Cardiac atrium fibroblast (primary cell): ENCODE data around the gene VPS11. TPM values are rescaled to one million over a fixed set of nuclear protein-coding genes. Genes with fewer than 3 reads are reported as not detected.

Source experiments
- total RNA-seq: library from RNA; depleted of rRNA; stranded (reverse); fragments of >200 nt; gene quantifications from 2 replicates; pipeline ENCODE4 v1.2.3, GENCODE V29; 2015

VPS11 gene
- 16.8 and 26.4 TPM in 2 replicates for total RNA-seq

DNA sequence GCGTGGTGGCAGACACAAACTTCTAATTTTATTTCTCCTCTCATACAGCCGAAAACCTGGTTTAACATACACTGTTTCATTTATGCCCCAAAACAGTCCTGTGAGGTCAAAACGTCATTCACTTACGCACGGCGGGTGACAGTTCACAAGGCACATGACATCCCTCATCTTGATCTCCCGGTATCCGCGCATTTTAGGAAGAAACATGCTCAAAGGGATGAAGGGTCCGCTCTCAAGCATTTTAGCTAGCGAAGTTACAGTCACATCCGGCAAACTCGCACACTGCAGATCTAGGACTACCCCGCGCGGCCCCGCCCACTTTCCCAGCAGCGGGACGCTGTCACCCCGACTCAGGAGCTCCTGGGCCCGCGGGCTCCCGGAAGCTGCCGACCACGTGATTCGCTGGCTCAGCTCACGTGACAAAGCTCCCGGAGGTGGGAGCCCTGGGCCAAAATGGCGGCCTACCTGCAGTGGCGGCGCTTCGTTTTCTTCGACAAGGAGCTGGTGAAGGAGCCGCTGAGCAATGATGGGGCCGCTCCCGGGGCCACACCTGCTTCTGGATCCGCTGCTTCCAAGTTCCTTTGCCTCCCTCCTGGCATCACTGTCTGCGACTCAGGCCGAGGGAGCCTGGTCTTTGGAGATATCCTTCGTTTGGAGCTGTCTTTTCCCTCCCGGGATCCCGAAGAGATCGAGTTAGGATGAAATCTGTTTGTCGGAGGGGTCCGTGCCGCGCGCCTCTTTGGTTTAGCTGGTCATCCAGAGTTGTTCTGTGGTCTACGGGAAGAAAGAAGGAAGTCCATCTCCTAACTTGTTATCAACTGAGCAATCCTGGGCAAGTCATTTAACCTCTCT, at the start of gene VPS11:
Gene VPS11 (plus strand): TSS at position 448 of the 852 bp plus-strand sequence. CDS start 6 bp downstream, at position 454.

DNA sequence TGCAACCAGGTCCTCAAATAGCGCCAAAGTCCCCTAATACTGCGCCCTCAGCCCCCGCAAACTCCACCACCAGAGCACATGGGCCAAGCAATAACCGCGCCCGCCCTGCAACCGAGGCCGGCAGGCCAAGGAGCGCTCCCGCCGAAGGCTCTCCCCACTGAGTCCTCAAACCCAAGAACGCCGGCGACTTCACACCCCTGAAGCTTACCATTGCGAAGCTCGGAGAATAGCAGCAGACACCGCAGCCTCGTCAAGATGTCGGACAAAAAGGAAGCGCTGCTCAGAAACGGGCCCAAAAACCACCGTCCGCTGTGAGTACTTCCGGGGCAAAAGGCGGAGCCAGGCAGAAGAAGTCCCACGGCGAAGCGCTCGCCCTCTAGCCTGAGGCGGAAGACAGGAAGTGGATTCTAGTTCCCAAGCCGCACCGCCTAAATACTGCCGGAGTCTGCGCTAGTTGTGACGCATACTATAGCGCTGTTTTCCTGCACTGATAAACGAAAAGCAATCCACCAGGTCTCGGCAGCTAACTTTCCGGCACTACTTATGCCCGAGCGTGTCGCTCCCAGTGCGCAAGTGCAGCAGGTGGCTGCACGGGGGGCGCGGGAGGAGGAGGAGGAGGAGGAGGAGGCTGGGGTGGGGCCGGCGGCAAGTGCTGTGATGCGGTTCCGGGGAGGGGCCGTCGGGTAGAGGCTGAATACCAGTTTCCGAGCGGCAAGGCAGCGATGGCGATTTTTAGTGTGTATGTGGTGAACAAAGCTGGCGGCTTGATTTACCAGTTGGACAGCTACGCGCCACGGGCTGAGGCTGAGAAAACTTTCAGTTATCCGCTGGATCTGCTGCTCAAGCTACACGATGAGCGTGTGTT, 49.3 kb upstream of the VPS11 start, which contains the start of the genes RPS25 and TRAPPC4:
Gene RPS25 (minus strand): TSS at position 270 of the 865 bp plus-strand sequence. CDS start 59 bp downstream, at position 211.
Gene TRAPPC4 (plus strand): TSS at position 693 of the 865 bp plus-strand sequence. CDS start 30 bp downstream, at position 723.

DNA sequence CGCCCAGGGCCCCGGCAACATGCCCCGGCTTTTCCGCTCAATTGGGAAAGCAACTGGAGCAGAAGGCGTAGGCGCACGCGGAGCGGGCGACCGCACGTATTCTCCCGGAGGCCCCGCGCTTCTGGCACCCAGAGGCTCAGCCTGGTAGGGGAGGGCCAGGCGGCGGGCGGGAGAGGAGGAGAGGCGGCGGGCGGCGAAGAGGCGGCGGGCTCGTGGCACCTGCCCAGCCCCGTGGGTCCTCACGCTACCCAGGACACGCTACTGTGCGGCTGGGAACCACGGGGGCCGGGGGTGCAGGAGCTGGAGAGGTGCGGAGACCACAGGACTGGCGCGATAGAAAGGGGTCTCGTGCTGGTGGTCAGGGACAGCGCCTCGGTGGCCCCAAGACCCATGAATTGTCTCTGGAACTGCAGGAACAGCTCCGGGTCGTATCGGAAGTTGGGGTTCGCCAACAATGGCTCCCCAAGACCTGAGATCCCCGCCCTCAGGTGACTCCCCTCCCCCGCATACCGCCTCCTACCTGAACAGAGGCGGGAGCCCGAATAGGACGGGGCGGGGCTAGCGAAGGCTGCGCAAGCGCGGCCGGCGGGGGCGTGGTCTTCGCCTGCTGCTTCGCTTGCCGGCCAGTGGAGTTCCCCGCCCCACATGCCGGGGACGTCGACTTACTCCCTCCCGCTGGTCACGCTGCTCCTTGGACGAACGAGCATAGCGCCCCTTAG, 37.1 kb upstream of the VPS11 start, which contains the start of gene SLC37A4:
Gene SLC37A4 (minus strand): TSS at position 549 of the 719 bp plus-strand sequence.

DNA sequence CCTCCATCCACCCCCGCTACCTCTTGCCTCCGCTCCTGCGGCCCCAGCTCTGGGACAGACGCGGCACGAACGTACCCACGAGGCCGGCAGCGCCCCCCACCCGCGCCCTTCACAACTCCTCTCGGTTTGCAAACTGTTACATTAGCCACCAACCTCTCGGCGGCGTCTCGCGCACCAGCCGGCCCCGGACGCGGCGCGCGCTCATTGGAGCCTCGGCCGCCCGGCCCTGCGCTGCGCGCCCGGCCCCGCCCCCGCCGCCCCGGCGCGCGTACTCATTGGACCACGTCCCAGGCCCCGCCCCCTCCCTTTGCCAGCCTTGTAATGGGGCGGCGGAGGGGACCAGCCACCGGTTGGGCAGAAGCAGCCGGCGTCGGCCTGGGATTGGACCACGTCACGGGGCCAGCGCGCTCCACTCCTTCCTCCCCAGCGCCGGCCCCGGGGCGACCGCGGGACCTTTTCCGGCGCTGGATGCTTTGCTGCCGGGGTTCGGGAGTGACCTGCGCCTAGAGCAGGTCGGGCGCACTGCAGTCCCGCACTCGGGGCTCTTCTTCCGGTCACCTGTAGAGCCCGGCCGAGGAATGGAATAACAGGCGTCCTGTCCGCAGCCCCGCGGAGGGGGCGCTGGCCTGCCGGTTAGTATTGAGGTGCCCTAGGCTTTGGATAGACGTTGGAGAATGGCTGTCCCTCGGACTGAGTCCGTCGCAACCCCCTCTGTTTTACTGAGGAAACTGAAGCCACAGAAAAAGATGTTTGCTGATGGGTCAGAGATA, 10.4 kb upstream of the VPS11 start, which contains the start of gene HYOU1:
Gene HYOU1 (minus strand): TSS at position 206 of the 770 bp plus-strand sequence. CDS start 1,045 bp downstream, outside the sequence.

DNA sequence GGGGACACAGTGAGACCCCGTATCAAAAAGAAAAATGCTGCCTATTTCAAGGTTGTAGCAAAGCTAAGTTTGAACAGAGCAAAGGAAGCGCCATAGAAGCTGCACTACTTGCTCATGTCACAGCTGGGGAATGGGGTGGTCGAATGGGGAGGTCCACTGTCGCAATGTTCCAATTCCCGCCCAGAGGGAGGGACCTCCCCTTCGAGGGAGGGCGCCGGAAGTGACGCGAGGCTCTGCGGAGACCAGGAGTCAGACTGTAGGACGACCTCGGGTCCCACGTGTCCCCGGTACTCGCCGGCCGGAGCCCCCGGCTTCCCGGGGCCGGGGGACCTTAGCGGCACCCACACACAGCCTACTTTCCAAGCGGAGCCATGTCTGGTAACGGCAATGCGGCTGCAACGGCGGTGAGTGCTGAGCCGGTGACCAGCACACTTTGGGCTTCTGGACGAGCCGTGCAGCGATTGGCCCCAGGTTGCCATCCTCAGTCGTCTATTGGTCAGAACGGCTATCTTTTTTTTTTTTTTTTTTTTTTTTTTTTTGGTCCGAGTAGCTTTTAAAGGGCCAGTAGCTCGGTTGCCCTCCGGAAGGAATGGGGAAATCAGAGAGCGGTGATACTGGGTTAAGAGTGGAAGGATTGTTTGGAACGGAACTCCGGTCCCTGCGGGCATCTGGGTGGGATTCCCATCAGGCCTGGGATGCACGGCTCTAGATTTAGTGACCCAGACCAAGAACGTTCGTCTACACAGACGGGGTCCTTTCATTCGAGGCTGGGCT, 17.2 kb downstream of the VPS11 start, which contains the start of gene HMBS:
Gene HMBS (plus strand): TSS at position 219 of the 774 bp plus-strand sequence. CDS start 153 bp downstream, at position 372.

DNA sequence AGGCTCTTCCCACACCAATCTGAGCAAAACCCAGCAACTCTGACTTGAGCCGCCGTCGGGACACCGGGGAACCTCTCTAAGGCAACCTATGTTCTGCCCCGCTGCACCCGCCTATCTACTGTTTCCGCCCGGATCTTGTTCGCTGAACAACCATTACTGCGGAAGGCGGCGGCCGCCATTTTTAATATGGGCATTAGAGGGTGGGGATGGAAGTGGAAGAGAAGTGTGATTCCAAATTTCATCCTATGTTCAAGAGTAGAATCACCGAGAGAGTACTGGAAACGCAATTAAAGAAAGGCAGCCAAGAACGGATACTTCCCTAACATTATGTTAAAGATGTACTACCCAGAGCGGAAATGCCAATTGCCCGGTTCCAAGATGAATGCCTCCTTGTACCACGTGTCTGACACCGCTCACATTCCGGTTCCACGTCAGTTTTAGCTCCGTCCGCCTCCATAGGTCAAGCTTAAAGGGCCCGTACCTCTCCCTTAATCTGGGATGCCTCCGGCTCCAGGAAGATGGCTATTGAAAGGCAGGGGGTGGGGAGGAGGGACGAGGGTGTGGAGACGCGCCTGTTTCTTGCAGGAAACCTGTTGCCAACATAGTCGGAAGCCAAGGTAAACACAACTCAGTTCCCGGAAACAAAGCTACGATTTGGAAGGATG, 34.3 kb downstream of the VPS11 start, which contains the start of gene DPAGT1:
Gene DPAGT1 (minus strand): TSS at position 95 of the 665 bp plus-strand sequence. CDS start 198 bp downstream, outside the sequence.

DNA sequence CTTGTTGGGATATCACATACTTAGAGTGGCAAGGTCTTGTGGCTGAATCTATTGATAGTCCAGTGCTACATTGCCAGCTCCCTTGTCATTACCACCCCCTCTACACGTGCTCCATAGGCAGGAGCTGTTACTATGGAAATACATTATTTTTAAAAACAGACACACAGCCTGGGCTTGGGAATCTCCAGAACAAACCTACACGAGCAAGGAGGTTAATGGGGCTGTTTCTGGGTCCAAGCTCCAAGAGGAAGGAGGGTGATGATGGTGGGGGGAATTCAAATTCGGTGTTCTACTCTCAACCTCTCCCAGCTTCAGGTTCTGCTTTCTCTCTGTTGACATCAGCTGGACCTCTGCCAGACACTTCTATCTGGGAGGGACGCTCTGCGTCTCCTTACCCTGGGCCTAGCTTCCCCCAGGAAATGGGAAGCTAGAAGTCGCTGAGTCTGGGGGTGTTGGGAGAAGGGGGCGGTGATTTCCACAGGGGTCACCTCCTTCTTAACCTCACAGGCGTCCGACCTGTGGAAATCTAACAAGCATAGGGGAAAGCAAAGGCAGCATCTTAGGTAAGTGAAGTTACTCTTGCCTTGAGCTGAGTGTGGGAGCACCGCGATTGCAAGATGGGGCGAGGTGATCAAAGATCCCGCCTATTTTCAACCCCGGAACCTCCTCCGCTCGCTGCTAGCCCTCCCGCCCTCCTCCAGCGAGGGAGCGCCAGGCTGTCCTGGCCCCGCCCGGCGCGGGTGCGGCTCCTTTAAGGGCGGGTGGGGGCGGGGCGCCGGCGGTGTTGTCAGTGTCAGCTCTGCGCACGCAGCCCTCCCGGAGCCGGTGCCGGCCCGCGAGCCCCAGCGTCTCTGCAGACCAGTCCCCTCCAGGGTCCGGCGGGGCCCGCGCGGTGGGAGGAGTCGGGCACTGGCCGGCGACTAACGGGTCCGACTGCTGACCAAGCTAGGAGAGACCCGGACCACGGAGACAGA, 39.2 kb downstream of the VPS11 start, which contains the start of gene C2CD2L:
Gene C2CD2L (plus strand): TSS at position 781 of the 974 bp plus-strand sequence. CDS start 398 bp downstream, outside the sequence.

DNA sequence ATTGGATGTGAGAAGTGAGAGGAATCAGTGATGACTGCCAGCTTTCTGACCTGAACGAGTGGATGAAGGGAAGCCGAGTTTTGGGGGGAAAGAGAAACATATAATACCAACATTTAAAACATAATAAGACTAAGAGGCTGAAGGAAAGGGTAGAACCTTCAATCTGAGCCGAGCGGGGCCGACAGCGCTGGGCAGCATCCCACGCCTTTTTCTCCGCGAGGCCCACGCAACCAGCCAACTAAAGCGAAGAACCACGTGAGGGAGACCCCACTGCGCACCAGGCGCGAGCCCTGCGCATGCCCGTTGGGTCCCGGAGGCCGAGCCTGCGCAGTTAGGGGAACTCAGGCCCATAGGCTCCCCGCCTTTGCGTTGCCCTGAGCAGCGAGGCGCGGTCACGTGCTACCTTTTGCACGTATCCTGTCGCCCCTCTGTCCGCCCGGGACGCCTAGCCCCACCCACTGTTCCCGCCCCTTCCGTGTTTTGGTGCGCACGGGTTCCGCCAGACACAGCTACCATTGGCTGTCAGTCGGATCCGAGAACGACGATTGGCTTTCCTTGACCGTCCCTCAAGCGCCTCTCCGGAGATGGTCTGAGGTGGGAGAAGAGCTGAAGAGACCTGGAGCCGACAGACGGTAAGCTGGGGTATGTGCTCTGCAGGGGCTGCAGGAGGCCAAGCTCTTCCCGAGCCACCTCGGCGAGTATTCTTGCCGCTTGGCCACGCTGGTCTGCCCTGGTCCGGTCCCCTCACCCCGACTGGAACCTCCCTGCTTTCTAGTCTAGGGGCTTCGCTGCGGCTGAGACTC, 53.6 kb downstream of the VPS11 start, which contains the start of gene HINFP:
Gene HINFP (plus strand): TSS at position 573 of the 803 bp plus-strand sequence. CDS start 5,365 bp downstream, outside the sequence.

Other genes with a start within 250 kb of the VPS11 start
- gene CXCR5, start 183.9 kb upstream of the VPS11 start, total RNA-seq = not detected in 2 replicates
- 21.1 and 49.4 TPM in 2 replicates for gene BCL9L, start 141.9 kb upstream of the VPS11 start, total RNA-seq
- gene UPK2, start 111.5 kb upstream of the VPS11 start, total RNA-seq = not detected in 2 replicates
- gene FOXR1, start 96.1 kb upstream of the VPS11 start, total RNA-seq = not detected in 2 replicates
- 6.3 and 6.8 TPM in 2 replicates for gene CENATAC, start 69.7 kb upstream of the VPS11 start, total RNA-seq
- gene RPS25, start 49.5 kb upstream of the VPS11 start, total RNA-seq = 1,512 and 1,580 TPM in 2 replicates
- gene TRAPPC4, start 49.1 kb upstream of the VPS11 start, total RNA-seq = 47.6 and 56.7 TPM in 2 replicates
- gene SLC37A4, start 36.9 kb upstream of the VPS11 start, total RNA-seq = 6.6 and 10.5 TPM in 2 replicates
- gene HYOU1, start 10.6 kb upstream of the VPS11 start, total RNA-seq = 119 and 147 TPM in 2 replicates
- gene HMBS, start 17.1 kb downstream of the VPS11 start, total RNA-seq = 3.4 and 22.4 TPM in 2 replicates
- gene DPAGT1, start 34.0 kb downstream of the VPS11 start, total RNA-seq = 16.4 and 23.2 TPM in 2 replicates
- 3.4 TPM in 2 replicates for gene C2CD2L, start 39.5 kb downstream of the VPS11 start, total RNA-seq
- 6.9 and 16.5 TPM in 2 replicates for gene HINFP, start 53.8 kb downstream of the VPS11 start, total RNA-seq
- gene ABCG4, start 81.2 kb downstream of the VPS11 start, total RNA-seq = under 0.01 TPM in 1 of 2 replicates, not detected in the other
- gene NLRX1, start 100.9 kb downstream of the VPS11 start, total RNA-seq = 8.8 and 11.8 TPM in 2 replicates
- not detected in 2 replicates for gene NHERF4, start 117.7 kb downstream of the VPS11 start, total RNA-seq
- gene CBL, start 138.5 kb downstream of the VPS11 start, total RNA-seq = 6.5 and 7.5 TPM in 2 replicates
- 51.3 and 129 TPM in 2 replicates for gene MCAM, start 249.3 kb downstream of the VPS11 start, total RNA-seq